GM12872 (cell line): ENCODE results near the gene HAPLN2.

Experiments used
- TF ChIP-seq, protein P1 (sequence below): IDR thresholded peaks from 3 replicates; pipeline ENCODE4 v1.5.1; 2011; ENCODE audit warnings: low read depth, mild to moderate bottlenecking, low read length, moderate library complexity; ENCODE audit not compliant: insufficient read depth

Gene HAPLN2

DNA sequence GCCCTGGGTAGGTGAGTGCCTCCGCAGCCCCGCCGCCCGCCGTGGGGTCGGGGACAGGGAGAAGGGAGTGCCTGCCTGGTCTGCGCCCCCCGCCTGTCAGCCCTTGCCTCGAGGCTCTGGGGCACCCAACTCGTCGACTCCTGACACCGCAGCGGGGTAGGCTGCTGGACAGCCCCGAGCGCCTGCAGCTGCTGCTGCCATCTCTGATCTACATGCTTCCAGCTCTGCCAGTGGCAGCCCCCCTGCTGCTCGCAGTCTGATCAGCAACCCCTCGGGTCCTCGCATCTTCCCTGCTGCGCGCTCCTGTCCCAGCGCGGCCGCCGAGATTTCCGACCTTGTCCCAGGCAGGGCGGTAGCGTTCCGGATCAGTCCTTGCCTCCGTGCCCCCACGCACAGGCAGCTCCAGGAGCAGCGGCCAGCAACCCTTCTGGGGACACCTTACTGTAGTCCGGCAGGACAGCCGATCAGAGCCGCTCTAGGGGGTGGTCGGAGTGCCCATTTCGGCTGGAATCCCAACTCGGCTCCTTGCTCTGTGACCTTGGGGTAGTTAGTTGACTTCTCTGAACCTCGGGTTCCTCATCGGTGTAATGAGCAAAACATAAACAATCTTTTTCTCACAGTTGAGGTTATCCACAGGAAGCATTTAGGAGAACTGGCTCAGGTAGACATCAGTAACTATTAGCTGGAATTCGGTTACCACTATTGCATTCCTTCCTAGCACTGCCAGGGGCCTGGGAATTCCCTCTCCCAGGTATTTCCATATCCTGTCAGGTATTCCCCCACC, 23.2 kb downstream of the HAPLN2 start:
- TF ChIP-seq, protein P1, sequence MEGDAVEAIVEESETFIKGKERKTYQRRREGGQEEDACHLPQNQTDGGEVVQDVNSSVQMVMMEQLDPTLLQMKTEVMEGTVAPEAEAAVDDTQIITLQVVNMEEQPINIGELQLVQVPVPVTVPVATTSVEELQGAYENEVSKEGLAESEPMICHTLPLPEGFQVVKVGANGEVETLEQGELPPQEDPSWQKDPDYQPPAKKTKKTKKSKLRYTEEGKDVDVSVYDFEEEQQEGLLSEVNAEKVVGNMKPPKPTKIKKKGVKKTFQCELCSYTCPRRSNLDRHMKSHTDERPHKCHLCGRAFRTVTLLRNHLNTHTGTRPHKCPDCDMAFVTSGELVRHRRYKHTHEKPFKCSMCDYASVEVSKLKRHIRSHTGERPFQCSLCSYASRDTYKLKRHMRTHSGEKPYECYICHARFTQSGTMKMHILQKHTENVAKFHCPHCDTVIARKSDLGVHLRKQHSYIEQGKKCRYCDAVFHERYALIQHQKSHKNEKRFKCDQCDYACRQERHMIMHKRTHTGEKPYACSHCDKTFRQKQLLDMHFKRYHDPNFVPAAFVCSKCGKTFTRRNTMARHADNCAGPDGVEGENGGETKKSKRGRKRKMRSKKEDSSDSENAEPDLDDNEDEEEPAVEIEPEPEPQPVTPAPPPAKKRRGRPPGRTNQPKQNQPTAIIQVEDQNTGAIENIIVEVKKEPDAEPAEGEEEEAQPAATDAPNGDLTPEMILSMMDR = no peak

DNA sequence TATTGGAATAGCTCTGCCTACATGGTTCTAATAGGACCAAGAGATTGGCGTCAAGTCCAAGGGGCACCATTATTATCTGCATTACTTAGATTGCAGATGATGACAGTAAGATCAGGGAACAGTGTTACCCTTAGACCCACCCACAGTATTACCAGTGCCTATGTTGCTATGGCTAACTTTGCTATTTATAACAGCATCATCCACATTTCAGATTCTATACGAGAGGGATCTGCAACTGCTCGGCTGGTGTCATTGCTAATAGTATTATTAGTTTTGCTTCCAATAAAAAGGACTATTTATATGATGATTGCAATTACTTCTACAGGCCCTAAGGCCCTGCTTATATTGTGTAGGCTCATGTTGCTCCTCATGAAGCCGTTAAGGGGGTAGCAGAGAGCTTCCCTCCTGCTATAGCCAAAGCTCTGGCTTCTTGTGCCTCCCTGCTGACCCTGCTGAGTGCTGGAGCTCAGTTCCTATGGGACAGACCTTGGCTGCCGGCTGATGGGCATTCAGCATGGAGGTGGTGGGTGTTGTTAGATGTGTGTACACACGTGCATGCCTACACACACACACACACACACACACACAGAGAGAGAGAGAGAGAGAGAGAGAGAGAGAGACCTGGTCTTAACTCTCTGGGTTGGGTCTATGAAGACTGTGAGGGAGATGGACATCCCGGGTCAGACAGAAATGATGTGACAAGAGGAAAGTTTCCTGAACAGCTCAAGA, 24.0 kb downstream of the HAPLN2 start:
- TF ChIP-seq, protein P1 = no peak

- TF ChIP-seq, protein P1 = no peak
These were observed 24.5 kb downstream of the HAPLN2 start for GRCh38 chr1:156643778-156644092.

GRCh38 chr1:156644146-156644545, 24.9 kb downstream of the HAPLN2 start:
- TF ChIP-seq, protein P1 = no peak

- TF ChIP-seq, protein P1 = no peak
These were observed 25.4 kb downstream of the HAPLN2 start for GRCh38 chr1:156644640-156645039.

GRCh38 chr1:156645056-156645455, 25.8 kb downstream of the HAPLN2 start:
- TF ChIP-seq, protein P1 = no peak

DNA sequence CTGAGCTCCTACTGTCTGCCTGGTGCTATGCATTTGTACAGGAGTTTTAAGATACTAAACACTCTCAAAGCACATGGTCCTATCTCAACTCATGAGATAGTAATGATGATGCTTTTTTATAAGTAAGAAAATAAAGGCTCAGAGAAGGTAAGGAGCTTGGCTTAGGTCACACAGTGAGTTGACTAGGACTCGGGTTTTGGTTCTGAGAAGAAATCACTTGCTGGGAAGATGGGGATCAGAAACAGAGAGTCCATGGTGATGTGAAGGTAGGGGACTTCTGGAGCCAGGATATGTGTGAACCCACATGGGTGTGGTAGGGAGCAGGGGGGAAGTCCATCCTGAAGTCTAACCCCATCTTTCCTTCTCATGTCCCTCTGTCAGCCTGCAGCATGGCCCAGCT, 26.5 kb downstream of the HAPLN2 start:
- TF ChIP-seq, protein P1 = no peak
